Measurements from ENCODE around the gene CLIP3.
A peak's percentile ranks its signal among the peaks of the same experiment; 100 is the strongest.
"Not testable (repeated sequence)": the region's sequence is repeated elsewhere in the genome, so short reads cannot be mapped to it uniquely, and the experiment has no call there.

CLIP3 gene, protein sequence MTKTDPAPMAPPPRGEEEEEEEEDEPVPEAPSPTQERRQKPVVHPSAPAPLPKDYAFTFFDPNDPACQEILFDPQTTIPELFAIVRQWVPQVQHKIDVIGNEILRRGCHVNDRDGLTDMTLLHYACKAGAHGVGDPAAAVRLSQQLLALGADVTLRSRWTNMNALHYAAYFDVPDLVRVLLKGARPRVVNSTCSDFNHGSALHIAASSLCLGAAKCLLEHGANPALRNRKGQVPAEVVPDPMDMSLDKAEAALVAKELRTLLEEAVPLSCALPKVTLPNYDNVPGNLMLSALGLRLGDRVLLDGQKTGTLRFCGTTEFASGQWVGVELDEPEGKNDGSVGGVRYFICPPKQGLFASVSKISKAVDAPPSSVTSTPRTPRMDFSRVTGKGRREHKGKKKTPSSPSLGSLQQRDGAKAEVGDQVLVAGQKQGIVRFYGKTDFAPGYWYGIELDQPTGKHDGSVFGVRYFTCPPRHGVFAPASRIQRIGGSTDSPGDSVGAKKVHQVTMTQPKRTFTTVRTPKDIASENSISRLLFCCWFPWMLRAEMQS

DNA sequence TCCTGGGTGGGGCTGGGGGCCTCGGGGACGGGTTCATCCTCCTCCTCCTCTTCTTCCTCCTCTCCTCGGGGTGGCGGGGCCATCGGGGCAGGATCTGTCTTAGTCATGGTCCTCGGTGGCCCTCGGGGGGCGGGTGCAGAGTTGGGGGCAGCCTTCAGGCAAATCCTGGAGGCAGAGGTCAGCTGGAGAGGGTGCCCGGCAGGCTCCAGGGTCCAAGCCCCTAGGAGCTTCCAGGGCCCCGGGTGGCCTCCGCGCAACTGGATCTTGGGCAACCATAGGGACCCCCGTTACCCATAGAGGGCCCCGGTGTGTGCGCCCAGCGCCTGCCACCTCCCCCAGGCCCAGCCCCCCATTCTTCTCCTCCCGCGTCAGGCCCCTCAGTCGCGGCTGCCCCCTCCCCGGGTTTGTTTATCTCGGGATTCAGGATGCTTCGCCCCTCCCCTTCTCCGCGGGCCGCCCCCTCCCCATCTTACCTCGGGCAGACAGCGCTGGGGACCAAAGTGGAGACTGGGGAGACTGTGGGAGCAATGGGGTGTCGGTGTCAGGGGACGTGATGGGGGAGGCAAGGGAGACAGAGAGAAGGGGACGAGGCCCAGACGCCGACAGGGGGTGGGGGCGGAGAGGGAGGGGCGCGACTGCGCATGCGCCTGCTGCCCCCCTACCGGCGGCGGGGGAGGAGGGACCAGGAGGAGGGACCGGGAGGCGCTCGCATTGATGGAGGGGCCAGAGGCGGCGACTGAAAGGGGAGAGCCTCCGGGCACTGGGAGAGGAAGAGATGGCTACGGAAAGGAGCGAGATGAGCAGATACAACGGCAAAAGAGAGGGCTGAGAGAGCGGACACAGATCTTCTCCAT lies at the start of gene CLIP3:
Gene CLIP3 (minus strand): TSS at position 623 of the 854 bp plus-strand sequence. CDS start 516 bp downstream, at position 107.
- DNase-seq: peak; percentile 90

DNA sequence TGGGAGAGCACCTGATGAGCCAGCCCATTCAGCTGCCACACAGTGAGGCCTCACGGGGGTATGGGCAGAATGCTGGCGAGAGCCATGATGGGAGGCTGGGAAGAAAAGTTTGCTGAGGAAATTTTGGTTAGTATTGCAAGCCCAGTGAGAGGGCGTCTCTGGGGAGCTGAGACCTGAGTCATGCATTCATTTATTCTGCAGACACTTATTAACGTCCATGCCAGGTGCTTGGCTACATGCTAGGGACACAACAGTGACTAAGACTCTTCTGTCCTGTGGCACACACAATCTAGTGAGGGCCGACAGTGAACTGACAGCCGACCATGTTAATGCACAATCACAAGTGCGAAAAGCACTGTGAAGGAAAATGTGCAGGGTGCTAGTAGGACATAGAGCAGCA lies 49.2 kb upstream of the CLIP3 start:
- no peak for DNase-seq

DNA sequence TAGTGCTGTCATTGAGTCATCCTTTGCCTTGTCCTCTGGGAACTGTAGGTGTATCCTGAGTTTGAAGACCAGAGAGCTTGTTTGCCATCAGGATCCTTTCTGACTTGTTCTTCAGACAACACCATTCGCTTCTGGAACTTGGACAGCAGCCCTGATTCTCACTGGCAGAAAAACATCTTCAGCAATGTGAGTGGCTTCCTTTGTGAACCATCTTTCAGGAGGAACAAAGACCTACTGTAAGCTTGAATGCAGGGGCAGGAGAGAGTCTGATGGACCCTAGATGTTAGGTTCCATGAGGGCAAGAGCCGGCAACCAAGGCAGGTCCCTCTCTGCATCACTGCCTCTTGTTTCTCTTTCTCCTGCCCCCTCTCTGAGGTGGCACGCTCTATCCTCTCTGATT lies 48.7 kb upstream of the CLIP3 start:
- no peak for DNase-seq

- no peak for DNase-seq
Observed at GRCh38 chr19:36079389-36079945, 46.8 kb upstream of the CLIP3 start.

DNA sequence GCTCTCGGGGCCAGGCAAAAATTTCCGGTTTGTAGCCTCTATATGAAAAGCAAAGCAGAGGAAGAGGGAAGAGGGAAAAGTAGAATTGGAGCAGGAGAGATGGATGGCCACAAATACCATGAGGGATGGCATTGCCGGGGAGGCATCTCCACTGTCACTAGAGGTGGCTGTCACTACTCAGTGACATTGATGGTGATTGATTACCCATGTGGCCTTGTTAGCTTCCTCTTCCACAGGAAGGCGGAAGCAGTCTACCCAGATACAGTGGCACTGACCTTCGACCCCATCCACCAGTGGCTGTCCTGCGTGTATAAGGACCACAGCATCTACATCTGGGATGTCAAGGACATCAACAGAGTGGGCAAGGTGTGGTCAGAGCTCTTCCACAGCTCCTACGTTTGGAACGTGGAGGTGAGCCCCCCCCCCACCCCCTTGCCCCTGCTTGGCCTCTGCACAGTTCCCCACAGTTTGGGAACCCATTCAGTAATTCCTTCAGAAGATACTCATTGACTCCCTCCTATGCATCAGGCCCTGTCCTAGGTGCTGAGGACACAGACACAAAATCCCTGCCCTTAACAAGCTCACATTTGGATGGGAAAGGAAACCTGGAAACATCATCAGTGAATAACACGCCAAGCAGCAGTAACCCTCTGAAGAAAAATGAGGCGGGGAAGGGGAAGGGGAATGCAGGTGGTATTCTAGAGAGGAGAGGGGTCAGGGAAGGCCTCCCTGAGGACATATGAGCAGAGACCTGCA lies 40.6 kb upstream of the CLIP3 start:
- DNase-seq: no peak

DNA sequence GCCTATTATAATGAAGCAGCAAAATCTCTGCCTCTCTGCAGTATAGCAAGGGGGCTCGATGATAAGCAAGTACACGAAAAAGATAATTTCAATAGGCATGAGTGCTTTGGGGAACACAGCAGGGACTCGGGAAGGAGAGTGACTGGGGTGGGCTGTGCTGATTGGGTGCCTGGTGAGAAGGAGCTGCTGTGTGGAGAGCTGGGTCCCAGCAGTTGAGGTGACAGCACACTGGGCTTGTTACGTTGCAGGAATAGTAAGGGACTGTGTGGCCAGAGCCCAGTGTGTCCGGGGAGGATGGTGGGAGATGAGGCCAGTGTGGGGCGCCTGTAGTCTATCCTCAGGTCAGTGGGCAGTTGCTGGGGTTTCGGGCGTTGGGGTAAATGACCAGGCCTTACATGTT lies 39.4 kb upstream of the CLIP3 start:
- DNase-seq: no peak

- not testable (repeated sequence) for DNase-seq
Observed at GRCh38 chr19:36068810-36069499, 36.3 kb upstream of the CLIP3 start.

DNA sequence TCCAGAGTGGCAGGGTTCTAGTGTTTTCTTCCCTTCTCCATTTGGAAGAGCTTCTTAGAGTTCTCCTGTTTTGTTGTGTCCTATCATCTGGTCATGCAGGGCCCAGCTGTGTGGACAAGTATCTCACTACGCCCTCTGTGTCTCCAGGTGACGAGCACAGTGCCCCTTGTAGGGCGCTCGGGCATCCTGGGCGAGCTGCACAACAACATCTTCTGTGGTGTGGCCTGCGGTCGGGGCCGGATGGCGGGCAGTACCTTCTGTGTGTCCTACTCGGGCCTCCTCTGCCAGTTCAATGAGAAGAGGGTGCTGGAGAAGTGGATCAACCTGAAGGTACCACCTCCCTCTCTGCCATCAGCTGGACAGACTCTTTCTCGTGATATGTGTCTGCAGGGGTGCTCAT lies 35.0 kb upstream of the CLIP3 start:
- no peak for DNase-seq

GRCh38 chr19:36064826-36065225 lies 32.2 kb upstream of the CLIP3 start:
- DNase-seq: no peak

- DNase-seq: no peak
Observed at GRCh38 chr19:36061367-36061766, 28.7 kb upstream of the CLIP3 start.

DNA sequence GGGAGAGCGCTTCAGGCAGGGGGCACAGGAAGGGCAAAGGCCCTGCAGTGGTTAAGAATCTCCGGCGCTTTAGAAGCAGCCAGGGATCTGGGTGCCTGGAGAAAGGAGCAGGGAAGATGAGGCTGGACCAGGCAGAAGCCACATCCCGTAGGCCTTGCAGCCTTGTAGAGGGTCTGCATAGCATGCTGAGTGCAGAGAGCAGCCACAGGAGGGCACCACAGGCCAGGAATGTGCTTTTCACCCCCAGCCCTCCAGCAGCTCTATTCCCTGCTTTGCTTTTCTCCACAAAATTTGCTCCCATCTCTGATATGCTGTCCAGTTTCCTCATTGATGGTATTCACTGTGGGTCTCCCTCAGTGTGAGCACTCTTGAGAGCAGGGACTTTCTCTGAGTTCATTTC lies 27.8 kb upstream of the CLIP3 start:
- DNase-seq: no peak

GRCh38 chr19:36059180-36059910 lies 26.7 kb upstream of the CLIP3 start:
- no peak for DNase-seq

DNA sequence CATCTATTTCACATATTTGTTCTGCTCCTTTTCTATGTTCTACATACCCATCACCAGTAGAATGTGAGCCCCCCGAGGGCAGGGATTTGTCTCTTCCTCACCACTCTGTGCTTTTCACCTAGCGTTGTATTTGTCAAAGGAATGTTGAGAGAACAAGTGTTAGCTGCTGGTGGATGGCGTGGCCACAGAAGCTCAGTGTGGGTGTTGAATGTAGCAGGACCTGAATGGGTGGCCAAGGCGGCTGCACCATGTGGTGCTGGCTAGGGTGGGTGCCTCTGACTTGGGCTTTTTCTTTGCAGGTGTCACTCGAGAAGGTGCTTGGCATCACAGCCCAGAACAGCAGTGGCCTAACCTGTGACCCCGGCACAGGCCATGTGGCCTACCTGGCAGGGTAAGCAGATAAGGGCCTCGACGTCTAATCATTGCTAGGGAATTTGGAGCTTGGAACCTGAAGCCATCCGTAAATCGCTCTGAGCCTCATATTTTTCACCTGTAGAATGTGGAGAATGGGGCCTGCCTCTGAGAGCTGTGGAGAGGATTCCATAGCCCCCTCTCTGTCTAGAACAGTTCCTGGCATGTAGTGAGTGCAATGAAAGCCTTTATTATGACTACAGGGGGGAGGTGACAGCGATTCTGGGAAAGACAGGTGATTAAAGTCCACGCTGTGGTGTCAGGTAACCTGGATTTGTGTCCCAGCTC lies 26.0 kb upstream of the CLIP3 start:
- no peak for DNase-seq

DNA sequence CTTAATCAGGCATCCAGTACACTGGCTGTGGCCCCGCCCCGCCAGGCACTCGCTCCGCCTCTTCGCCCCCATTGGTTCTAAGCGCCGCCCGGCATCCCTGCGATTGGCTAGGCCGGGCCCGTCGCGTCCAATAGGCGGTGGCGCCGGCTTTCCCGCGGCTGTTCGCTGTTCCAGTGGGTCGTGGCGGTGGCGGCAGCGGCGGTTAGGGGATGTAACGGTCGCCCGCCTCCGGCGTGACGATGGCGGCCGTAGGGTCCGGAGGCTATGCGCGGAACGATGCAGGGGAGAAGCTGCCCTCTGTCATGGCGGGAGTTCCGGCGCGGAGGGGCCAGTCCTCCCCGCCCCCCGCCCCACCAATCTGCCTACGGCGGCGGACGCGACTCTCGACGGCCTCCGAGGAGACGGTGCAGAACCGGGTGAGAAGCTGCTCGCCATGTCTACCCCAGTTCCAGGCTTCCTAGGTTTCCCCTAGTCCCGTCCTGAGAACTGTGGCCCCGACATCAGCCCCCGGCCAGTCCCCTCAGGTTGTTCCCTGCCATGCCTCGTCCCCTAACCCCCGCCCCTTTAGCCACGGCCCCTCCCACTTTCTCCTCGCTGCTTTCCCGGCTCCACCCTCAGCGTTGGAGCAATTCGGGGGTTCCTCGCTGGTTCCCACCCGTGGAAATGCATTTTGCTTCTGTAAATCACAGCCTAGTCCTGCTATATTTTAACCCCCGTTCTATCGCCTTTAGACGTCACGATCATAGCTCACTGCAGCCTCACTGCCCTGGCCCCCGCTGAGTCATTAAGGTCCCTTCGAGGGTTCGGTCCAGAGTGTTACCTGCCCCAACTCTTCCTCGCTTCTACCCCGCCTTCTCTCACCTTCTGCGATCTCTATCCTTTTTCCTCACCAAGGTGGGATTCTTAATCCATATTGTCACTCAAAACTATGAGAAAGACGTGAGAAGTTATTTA lies 22.3 kb upstream of the CLIP3 start, which contains the start of gene WDR62:
Gene WDR62 (plus strand): TSS at position 165 of the 954 bp plus-strand sequence. CDS start 75 bp downstream, at position 240.
- DNase-seq: peak; percentile 98

DNA sequence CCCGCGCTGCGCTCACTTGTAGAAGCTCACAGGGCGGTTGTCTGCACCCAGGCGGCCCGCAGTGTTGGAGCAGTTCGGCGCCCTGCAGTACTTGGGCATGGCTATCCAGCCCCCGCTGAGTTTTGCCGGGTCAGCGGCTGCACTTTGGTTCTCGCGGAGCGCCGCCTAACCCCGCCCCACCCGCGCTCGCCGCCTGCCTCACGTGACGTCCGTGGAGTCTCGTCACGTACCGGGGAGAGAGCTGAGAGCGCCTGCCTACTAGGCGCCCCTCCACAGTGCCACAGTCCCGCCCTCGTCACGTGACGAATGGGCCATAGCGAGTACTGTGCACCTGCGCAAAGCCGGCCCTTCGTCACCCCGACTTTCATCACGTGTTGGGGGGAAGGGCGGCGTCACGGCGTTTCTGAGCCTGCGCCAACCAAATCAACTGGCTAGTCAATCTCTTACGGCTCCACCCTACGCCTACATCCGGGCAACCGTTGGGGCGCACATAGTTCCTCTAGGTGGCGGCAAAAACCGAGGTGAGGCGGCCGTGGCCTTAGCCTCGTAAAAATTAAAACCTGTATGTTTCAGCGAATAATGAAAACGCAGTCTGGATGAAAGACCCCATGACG lies 21.6 kb upstream of the CLIP3 start, which contains the start of gene THAP8:
Gene THAP8 (minus strand): TSS at position 167 of the 614 bp plus-strand sequence. CDS start 68 bp downstream, at position 99.
- DNase-seq: peak; percentile 100

GRCh38 chr19:36051637-36052036 lies 19.0 kb upstream of the CLIP3 start:
- DNase-seq: no peak

GRCh38 chr19:36051236-36051635 lies 18.6 kb upstream of the CLIP3 start:
- DNase-seq: no peak

DNA sequence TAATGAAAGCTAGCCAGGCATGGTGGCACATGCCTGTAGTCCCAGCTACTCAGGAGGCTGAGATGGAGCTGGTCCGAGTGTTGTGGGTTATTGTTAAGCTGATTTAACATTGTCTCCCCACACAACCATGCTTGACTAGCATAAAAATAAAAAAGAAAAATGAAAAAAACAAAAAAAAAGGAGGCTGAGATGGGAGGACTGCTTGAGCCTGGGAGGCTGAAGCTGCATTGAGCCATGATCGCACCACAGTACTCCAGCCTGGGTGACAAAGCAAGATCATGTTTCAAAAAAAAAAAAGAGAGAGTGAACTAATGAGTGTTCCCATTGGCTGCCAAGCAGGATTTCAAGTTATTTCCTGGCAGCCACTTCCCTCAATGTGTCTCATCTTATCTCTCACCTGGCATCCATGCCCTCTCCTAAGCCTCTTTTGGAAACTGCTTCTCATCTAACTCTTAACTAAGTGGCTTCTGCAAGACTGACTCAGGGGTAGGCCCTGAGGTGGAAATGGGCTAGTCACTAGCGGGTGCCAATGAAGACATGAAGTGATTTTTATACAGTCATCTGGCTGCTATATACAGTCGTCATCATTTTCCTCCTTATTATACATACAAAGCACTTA lies 16.5 kb upstream of the CLIP3 start:
- no peak for DNase-seq

All from right forelimb (tissue), 1 donor.